GM10266 (cell line): ENCODE results near the gene CP.
"Not testable (repeated sequence)": the region's sequence is repeated elsewhere in the genome, so short reads cannot be mapped to it uniquely, and the experiment has no call there.

Experiments
- DNase-seq: peaks from one replicate; pipeline ENCODE4 v3.0.0; 2012; ENCODE audit errors: extremely low spot score
- CTCF ChIP-seq: IDR thresholded peaks from 2 replicates; pipeline ENCODE4 v1.5.1; 2012; ENCODE audit warnings: mild to moderate bottlenecking, low read depth; ENCODE audit not compliant: control insufficient read depth, insufficient read depth; ENCODE audit errors: missing control alignments

The CP gene

GRCh38 chr3:149198611-149199010 is 23.0 kb downstream of the CP start:
- no peak for DNase-seq
- TF ChIP-seq CTCF = no peak

- TF ChIP-seq CTCF = no peak
Observed at GRCh38 chr3:149197669-149198068, 24.0 kb downstream of the CP start.

GRCh38 chr3:149196805-149197592 is 24.6 kb downstream of the CP start:
- not testable (repeated sequence) for DNase-seq

More at GRCh38 chr3:149197669-149198068, 24.0 kb downstream of the CP start:
- DNase-seq = no peak

- no peak for TF ChIP-seq CTCF
- no peak for DNase-seq
Observed at GRCh38 chr3:149195221-149195620, 26.4 kb downstream of the CP start.

GRCh38 chr3:149188494-149188893 is 33.1 kb downstream of the CP start:
- no peak for DNase-seq

GRCh38 chr3:149186721-149187120 is 34.9 kb downstream of the CP start:
- DNase-seq = no peak
- no peak for TF ChIP-seq CTCF

More at GRCh38 chr3:149188494-149188893, 33.1 kb downstream of the CP start:
- no peak for TF ChIP-seq CTCF

GRCh38 chr3:149186219-149186618 is 35.4 kb downstream of the CP start:
- no peak for TF ChIP-seq CTCF
- no peak for DNase-seq
